ENCODE results near the gene ATP2A1.

- TF ChIP-seq EZH2 (IDR thresholded peaks at IDR 0.05) (no peak), POLR2AphosphoS5 (IDR thresholded peaks at IDR 0.05; ENCODE audit: borderline replicate concordance, low read depth, low read length) (no peak)
Observed at GRCh38 chr16:28830531-28830930, 47.8 kb upstream of the ATP2A1 start.

Measured in SK-N-MC (cell line).